K562 (cell line): ENCODE data around the gene ACTR1B. TPM values are rescaled to one million over a fixed set of nuclear protein-coding genes. Genes with fewer than 3 reads are reported as not detected.
A peak's percentile ranks its signal among the peaks of the same experiment; 100 is the strongest.

Experiments used
- ATAC-seq: fragments of 200-7000 bp; cut with Tn5 transposase; 3 replicates; pipeline ENCODE4 v1.9.1; 2020; ENCODE audit warnings: moderate library complexity
- BruUV-seq: library from RNA; stranded (reverse); fragments of 400-500 nt; replicated peaks from 2 replicates; lab custom pipeline; 2021; lab: Mats Ljungman, UMichigan
- CTCF ChIA-PET: fragments of 300-600 bp; formaldehyde crosslinking; extraction: SDS; loops from one replicate; lab custom pipeline; 2021; ENCODE audit warnings: low intra/inter-chr PET ratio; lab: Yijun Ruan, JAX
- POLR2A ChIA-PET: fragments of 300-600, 350-650 bp; sonication (Branson Sonifier 250); formaldehyde crosslinking; extraction: SDS; loops from one replicate; lab custom pipeline; 2021; ENCODE audit warnings: antibody characterized with exemption, inconsistent platforms; lab: Yijun Ruan, JAX
- DNase-seq, 4 experiments: peaks; one replicate each; pipeline versions ENCODE4 v3.0.0 to v3.0.0-alpha.2; 2011 to 2018; ENCODE audit warnings: low spot score in 3 of 4, mixed read lengths in 3 of 4; ENCODE audit errors: extremely low read depth in 1 of 4
- FAIRE-seq: peaks from 2 replicates; lab custom pipeline; 2011; peaks lifted over from hg19 to GRCh38; lab: Jason Lieb, UNC
- H2AFZ ChIP-seq: 2 replicates; pipeline ENCODE4 v1.6.0; 2011; ENCODE audit warnings: low read depth, low read length, control low read depth, inconsistent platforms
- H3K27ac ChIP-seq: fragments of 200-600 bp; 3 replicates; pipeline ENCODE4 v1.8.0; 2011; ENCODE audit warnings: low read depth, mild to moderate bottlenecking, control low read depth, inconsistent platforms, low read length, moderate library complexity, mixed read lengths; ENCODE audit errors: extremely low read depth
- H3K27me3 ChIP-seq, 2 experiments: fragments of 300-600 bp in 1 of 2; 2 replicates in 1 of 2; 3 replicates in 1 of 2; pipeline versions ENCODE4 v1.6.0 to v1.8.0; 2011; ENCODE audit warnings: inconsistent platforms in 2 of 2, low read length in 2 of 2, mild to moderate bottlenecking in 1 of 2, mixed read lengths in 1 of 2, moderate library complexity in 1 of 2; ENCODE audit not compliant: control insufficient read depth in 2 of 2, insufficient read depth in 2 of 2
- H3K36me3 ChIP-seq: fragments of 300-600 bp; 3 replicates; pipeline ENCODE4 v1.8.0; 2011; ENCODE audit warnings: mild to moderate bottlenecking, low read length, inconsistent platforms; ENCODE audit not compliant: control insufficient read depth, insufficient read depth
- H3K4me1 ChIP-seq, 2 experiments: fragments of 200-600 bp in 1 of 2; replicated peaks in 1 of 2; 2 replicates in 1 of 2; 3 replicates in 1 of 2; pipeline versions ENCODE4 v1.5.1 to v1.8.0; 2011; ENCODE audit warnings: inconsistent platforms in 2 of 2, low read length in 2 of 2, mild to moderate bottlenecking in 1 of 2, mixed read lengths in 1 of 2, moderate library complexity in 1 of 2; ENCODE audit not compliant: control insufficient read depth in 2 of 2, insufficient read depth in 2 of 2
- H3K4me2 ChIP-seq: 2 replicates; pipeline ENCODE4 v1.6.1; 2011; ENCODE audit warnings: low read length, control low read depth, inconsistent platforms, mixed read lengths; ENCODE audit not compliant: insufficient read depth
- H3K4me3 ChIP-seq: fragments of 200-600 bp; sonication (generic), shearing (Covaris generic); 2 replicates; pipeline ENCODE4 v1.5.1; 2016; ENCODE audit warnings: control low read depth, inconsistent platforms
- H3K79me2 ChIP-seq: fragments of 200-600 bp; 3 replicates; pipeline ENCODE4 v1.8.0; 2011; ENCODE audit warnings: low read length, inconsistent platforms; ENCODE audit not compliant: control insufficient read depth, insufficient read depth
- H3K9ac ChIP-seq, 2 experiments: 2 replicates each; pipeline versions ENCODE4 v1.6.0 to v1.6.1; 2011; ENCODE audit warnings: low read depth in 2 of 2, low read length in 2 of 2, control low read depth in 1 of 2, inconsistent platforms in 1 of 2, mild to moderate bottlenecking in 1 of 2, mixed read lengths in 1 of 2; ENCODE audit not compliant: insufficient read depth in 1 of 2
- H3K9me1 ChIP-seq: one replicate; pipeline ENCODE4 v1.6.0; 2011; ENCODE audit warnings: inconsistent platforms, mild to moderate bottlenecking, low read length, moderate library complexity; ENCODE audit not compliant: control insufficient read depth, insufficient read depth
- H3K9me3 ChIP-seq: replicated peaks from 2 replicates; pipeline ENCODE4 v1.5.1; 2011; ENCODE audit warnings: low read depth, low read length, inconsistent platforms; ENCODE audit not compliant: control insufficient read depth, insufficient read depth
- H4K20me1 ChIP-seq: replicated peaks from 2 replicates; pipeline ENCODE4 v1.6.1; 2011; ENCODE audit warnings: low read length, inconsistent platforms, mixed read lengths; ENCODE audit not compliant: control insufficient read depth, insufficient read depth
- ATF1 ChIP-seq, 2 experiments: fragments of 450-650 bp in 1 of 2; IDR thresholded peaks; 2 replicates each; pipeline ENCODE4 v1.6.1; 2016; ENCODE audit warnings: missing compliant biosample characterization in 1 of 2, missing genetic modification characterization in 1 of 2
- BCOR ChIP-seq: fragments of 450-650 bp; IDR thresholded peaks from 2 replicates; pipeline ENCODE4 v1.6.1; 2016
- FOXP1 ChIP-seq: sonication (generic); formaldehyde crosslinking; IDR thresholded peaks from 2 replicates; pipeline ENCODE4 v1.8.0; 2022; ENCODE audit warnings: mild to moderate bottlenecking, missing genetic modification reagents
- KDM1A ChIP-seq, 2 experiments: fragments of 450-650 bp; IDR thresholded peaks; 2 replicates each; pipeline ENCODE4 v1.6.1; 2016; ENCODE audit warnings: mild to moderate bottlenecking in 2 of 2
- KLF10 ChIP-seq: fragments of 250-450 bp; sonication (Bioruptor Pico); IDR thresholded peaks from 2 replicates; pipeline ENCODE4 v1.6.1; 2021; ENCODE audit warnings: matching md5 sums
- PRMT5 ChIP-seq: sonication (generic); formaldehyde crosslinking; IDR thresholded peaks from 2 replicates; pipeline ENCODE4 v1.5.0; 2020; ENCODE audit warnings: missing genetic modification reagents
- RBM25 ChIP-seq: fragments of 200-400 bp; formaldehyde crosslinking; IDR thresholded peaks from 2 replicates; pipeline ENCODE4 v1.6.1; 2018; ENCODE audit warnings: low read length, low read depth, moderate library complexity; ENCODE audit not compliant: severe bottlenecking
- SMAD1 ChIP-seq: fragments of 150-350 bp; IDR thresholded peaks from 2 replicates; pipeline ENCODE4 v1.6.1; 2014; ENCODE audit warnings: low read length, low read depth; ENCODE audit not compliant: partially characterized antibody
- SMARCE1 ChIP-seq: fragments of 450-650 bp; IDR thresholded peaks from 2 replicates; pipeline ENCODE4 v1.7.1; 2016; ENCODE audit warnings: mild to moderate bottlenecking
- ZBTB8A ChIP-seq: fragments of 450-650 bp; IDR thresholded peaks from 2 replicates; pipeline ENCODE4 v1.6.1; 2018; ENCODE audit warnings: mild to moderate bottlenecking, moderate library complexity; ENCODE audit not compliant: partially characterized antibody
- ZNF140 ChIP-seq: fragments of 250-450 bp; sonication (Bioruptor Pico); IDR thresholded peaks from 2 replicates; pipeline ENCODE4 v1.8.0; 2021; ENCODE audit warnings: moderate library complexity, mild to moderate bottlenecking, inconsistent platforms
- ZNF184 ChIP-seq: sonication (generic); formaldehyde crosslinking; IDR thresholded peaks from 2 replicates; pipeline ENCODE4 v1.5.0; 2020; ENCODE audit warnings: missing genetic modification reagents
- ZNF197 ChIP-seq: fragments of 200-800 bp; sonication (Bioruptor generic); IDR thresholded peaks from 2 replicates; pipeline ENCODE4 v1.6.1; 2016; ENCODE audit warnings: low read depth, missing genetic modification characterization, missing compliant biosample characterization
- ZZZ3 ChIP-seq: fragments of 450-650 bp; IDR thresholded peaks from 2 replicates; pipeline ENCODE4 v1.6.1; 2016; ENCODE audit warnings: antibody characterized with exemption, mild to moderate bottlenecking, moderate library complexity
- WGBS: fragments of 100-300 bp; shearing (Covaris generic); methylation state at CpG from one replicate; pipeline ENCODE4 v1.1.6; 2016; ENCODE audit warnings: low coverage, mixed read lengths; ENCODE audit not compliant: insufficient coverage; ENCODE audit errors: missing lambda C conversion rate; 5-methylcytosine and 5-hydroxymethylcytosine counted together
- in situ Hi-C: fragments of 300-500 bp; cut with MboI; formaldehyde crosslinking; loops from 4 replicates; pipeline ENCODE4 v1.15.0; 2018; ENCODE audit warnings: inconsistent platforms, mixed read lengths
- intact Hi-C: fragments of 100-400 bp; cut with micrococcal nuclease; formaldehyde crosslinking; loops from 2 replicates; pipeline ENCODE4 v1.14.2; 2022
- polyA plus RNA-seq, 8 experiments: library from polyadenylated mRNA; depleted of rRNA in 4 of 8; stranded (reverse) in 5 of 8; unstranded in 3 of 8; fragments of >200 nt; fragmentation: Nextera tagmentation in 2 of 8; fragmentation: Illumina TruSeq in 1 of 8; extraction: Ambion mirVana in 2 of 8; extraction: Trizol in 1 of 8; gene quantifications; 2 replicates each; pipeline versions ENCODE4 v1.2.1 to v1.2.3, GENCODE V29; 2011 to 2014; ENCODE audit warnings: inconsistent platforms in 1 of 8, missing spikeins in 1 of 8
- total RNA-seq, 7 experiments: library from RNA; depleted of rRNA in 6 of 7; stranded (reverse); fragments of >200 nt in 6 of 7; fragmentation: Illumina TruSeq in 2 of 7; extraction: Trizol in 2 of 7; gene quantifications; 2 replicates each; pipeline versions ENCODE4 v1.2.1 to v1.2.3, GENCODE V29; 2011 to 2021; ENCODE audit warnings: low replicate concordance in 1 of 7
- TF ChIP-seq, protein P1 (sequence below), 2 experiments: fragments of 450-650 bp; IDR thresholded peaks; 2 replicates each; pipeline ENCODE4 v1.6.1; 2016; ENCODE audit warnings: mild to moderate bottlenecking in 2 of 2, borderline replicate concordance in 1 of 2, low read depth in 1 of 2, moderate library complexity in 1 of 2
- TF ChIP-seq, protein P2 (sequence below): IDR thresholded peaks from 3 replicates; pipeline ENCODE4 v1.6.1; 2011; ENCODE audit warnings: borderline replicate concordance, mild to moderate bottlenecking; ENCODE audit not compliant: insufficient read length, insufficient read depth

ACTR1B gene
- total and polyA plus RNA-seq, 9 of the 15 experiments (the other 6 are each of a cell fraction or from before 2014, with no cell fraction given): 0.49 to 42.3 (median 22.5) TPM

DNA sequence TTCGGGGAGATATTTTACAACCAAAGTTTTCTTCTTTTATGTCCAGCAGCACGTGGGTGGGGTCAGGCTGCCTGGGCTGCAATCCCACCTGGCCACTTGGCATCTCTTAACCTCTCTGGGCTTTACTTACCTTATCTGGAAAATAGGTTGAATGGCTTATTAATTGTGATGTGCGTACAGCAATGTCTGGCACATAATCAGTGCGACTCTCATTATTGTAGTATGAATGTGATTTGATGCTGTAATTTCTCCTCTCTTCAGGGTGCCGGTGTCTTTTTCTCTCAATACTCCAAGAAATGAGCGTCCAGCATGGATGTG lies 47.5 kb upstream of the ACTR1B start:
- CTCF ChIA-PET: no interaction called here
- intact Hi-C loops: no loop called here
- POLR2A ChIA-PET: no interaction called here
- Histone ChIP-seq H3K27me3 (no peaks in the 10 kb centered on the region; a peak in 1 of 5 replicates), H3K4me2 (no peak overlapping the region; the same call in 1 of the 2 replicates), H3K36me3 (no peaks in the 10 kb centered on the region), H3K9ac (no peak overlapping the region), H3K9me1 (peaks cover 3% of the 10 kb centered on the region), H3K4me1 (peaks cover 24 to 42% of the 10 kb centered on the region in 2 experiments), H3K4me3 (no peak overlapping the region), H2AFZ (no peak overlapping the region), H3K9me3 (no peaks in the 10 kb centered on the region; the same call in 1 of the 2 replicates), H4K20me1 (no peaks in the 10 kb centered on the region), H3K79me2 (no peaks in the 10 kb centered on the region), H3K27ac (no peak overlapping the region)
- no TSS peak for BruUV-seq
- FAIRE-seq (no peak), DNase-seq (no peak), ATAC-seq (no peak)
- WGBS: 38% methylated on average over 6 of the region's 6 CpGs
- in situ Hi-C loops: no loop called here
- TF ChIP-seq ZZZ3: no peak
- TF ChIP-seq KLF10 (CRISPR knock-in tag): no peak
- TF ChIP-seq ZNF197 (CRISPR knock-in tag): peak; percentile 11; the same call in 1 of the 2 replicates
- TF ChIP-seq RBM25: peak; percentile 62
- peak in 1 of 2 experiments; percentile 50; a peak in 1 of 4 replicates for TF ChIP-seq KDM1A (IDR thresholded peaks at IDR 0.05)
- peak; percentile 67; the same call in 1 of the 2 replicates for TF ChIP-seq BCOR
- TF ChIP-seq SMAD1: no peak
- TF ChIP-seq ZNF184: no peak
- TF ChIP-seq SMARCE1: no peak
- TF ChIP-seq ZNF140: no peak
- no peak for TF ChIP-seq ATF1 (CRISPR knock-in tag; IDR thresholded peaks at IDR 0.05)
- TF ChIP-seq ATF1 (tag; IDR thresholded peaks at IDR 0.05): no peak
- no peak for TF ChIP-seq FOXP1
- TF ChIP-seq, protein P1, sequence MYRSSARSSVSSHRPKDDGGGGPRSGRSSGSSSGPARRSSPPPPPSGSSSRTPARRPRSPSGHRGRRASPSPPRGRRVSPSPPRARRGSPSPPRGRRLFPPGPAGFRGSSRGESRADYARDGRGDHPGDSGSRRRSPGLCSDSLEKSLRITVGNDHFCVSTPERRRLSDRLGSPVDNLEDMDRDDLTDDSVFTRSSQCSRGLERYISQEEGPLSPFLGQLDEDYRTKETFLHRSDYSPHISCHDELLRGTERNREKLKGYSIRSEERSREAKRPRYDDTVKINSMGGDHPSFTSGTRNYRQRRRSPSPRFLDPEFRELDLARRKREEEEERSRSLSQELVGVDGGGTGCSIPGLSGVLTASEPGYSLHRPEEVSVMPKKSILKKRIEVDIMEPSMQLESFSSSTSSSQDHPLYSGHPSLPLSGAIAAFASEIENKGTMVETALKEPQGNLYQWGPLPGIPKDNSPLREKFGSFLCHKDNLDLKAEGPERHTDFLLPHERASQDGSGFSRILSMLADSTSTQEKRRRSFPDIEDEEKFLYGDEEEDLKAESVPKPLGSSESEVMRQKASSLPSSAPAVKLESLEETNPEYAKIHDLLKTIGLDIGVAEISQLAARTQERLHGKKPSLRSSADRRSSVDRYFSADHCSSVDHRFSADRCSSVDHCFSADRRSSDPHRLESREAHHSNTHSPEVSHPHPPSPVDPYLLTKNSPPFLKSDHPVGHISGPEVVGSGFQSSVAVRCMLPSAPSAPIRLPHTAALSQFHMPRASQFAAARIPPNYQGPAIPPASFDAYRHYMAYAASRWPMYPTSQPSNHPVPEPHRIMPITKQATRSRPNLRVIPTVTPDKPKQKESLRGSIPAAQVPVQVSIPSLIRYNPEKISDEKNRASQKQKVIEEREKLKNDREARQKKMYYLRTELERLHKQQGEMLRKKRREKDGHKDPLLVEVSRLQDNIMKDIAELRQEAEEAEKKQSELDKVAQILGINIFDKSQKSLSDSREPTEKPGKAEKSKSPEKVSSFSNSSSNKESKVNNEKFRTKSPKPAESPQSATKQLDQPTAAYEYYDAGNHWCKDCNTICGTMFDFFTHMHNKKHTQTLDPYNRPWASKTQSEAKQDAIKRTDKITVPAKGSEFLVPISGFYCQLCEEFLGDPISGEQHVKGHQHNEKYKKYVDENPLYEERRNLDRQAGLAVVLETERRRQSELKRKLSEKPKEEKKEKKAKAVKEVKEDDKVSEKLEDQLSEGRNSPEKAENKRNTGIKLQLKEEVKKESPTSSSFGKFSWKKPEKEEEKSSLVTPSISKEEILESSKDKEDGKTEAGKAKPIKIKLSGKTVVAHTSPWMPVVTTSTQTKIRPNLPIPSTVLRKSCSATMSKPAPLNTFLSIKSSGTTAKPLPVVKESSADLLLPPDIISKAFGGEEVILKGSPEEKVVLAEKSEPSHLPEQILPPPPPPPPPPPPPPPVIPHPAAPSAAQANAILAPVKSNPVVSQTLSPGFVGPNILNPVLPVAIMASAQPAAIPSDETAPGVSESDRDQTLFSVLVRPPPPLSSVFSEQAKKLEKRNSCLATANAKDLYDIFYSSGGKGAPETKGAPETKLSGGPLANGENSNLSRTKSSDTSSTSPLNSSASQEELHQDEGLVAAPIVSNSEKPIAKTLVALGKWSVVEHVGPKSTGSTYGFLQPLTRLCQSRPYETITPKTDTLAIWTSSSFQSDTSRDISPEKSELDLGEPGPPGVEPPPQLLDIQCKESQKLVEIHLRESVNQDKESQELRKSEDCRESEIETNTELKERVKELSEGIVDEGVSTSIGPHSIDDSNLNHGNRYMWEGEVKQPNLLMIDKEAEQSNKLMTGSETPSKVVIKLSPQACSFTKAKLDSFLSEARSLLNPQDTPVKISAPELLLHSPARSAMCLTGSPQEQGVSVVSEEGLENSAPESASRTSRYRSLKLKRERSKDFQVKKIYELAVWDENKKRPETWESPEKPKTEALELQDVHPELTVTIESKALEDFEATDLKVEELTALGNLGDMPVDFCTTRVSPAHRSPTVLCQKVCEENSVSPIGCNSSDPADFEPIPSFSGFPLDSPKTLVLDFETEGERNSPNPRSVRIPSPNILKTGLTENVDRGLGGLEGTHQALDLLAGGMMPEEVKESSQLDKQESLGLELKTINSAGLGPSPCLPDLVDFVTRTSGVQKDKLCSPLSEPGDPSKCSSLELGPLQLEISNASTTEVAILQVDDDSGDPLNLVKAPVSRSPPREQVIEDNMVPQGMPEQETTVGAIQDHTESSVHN (IDR thresholded peaks at IDR 0.05; ENCODE audit: borderline replicate concordance in 1 of 2, low read depth in 1 of 2): no peak
- no peak for TF ChIP-seq ZBTB8A
- TF ChIP-seq PRMT5 (CRISPR knock-in tag): no peak
- TF ChIP-seq, protein P2, sequence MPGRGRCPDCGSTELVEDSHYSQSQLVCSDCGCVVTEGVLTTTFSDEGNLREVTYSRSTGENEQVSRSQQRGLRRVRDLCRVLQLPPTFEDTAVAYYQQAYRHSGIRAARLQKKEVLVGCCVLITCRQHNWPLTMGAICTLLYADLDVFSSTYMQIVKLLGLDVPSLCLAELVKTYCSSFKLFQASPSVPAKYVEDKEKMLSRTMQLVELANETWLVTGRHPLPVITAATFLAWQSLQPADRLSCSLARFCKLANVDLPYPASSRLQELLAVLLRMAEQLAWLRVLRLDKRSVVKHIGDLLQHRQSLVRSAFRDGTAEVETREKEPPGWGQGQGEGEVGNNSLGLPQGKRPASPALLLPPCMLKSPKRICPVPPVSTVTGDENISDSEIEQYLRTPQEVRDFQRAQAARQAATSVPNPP: no peak
